ENCODE data around the gene DOCK9.

- no peak for TF ChIP-seq CTCF (IDR thresholded peaks at IDR 0.05)
- no peak for TF ChIP-seq POLR2A (IDR thresholded peaks at IDR 0.05)
Measured at GRCh38 chr13:98996046-98996445, 18.2 kb upstream of the DOCK9 start.

Measured in esophagus squamous epithelium (tissue), 4 donors.